AG10803 (cell line): ENCODE data around the gene UBE2L6.

Experiments
- DNase-seq: peaks from one replicate; pipeline ENCODE4 v3.0.0; 2010; ENCODE audit warnings: low read depth
- H3K4me3 ChIP-seq: 2 replicates; pipeline ENCODE4 v1.5.1; 2011; ENCODE audit warnings: mild to moderate bottlenecking, low read length, control low read depth
- TF ChIP-seq, protein P1 (sequence below): conservative IDR thresholded peaks from 2 replicates; pipeline ENCODE4 v1.5.1; 2011; ENCODE audit warnings: mild to moderate bottlenecking, low read length, control low read depth, inconsistent platforms

UBE2L6 gene

GRCh38 chr11:57604296-57605027 is 37.0 kb upstream of the UBE2L6 start:
- no peak for DNase-seq
- no peak overlapping the region for H3K4me3 ChIP-seq

GRCh38 chr11:57601297-57601696 is 33.8 kb upstream of the UBE2L6 start:
- TF ChIP-seq, protein P1, sequence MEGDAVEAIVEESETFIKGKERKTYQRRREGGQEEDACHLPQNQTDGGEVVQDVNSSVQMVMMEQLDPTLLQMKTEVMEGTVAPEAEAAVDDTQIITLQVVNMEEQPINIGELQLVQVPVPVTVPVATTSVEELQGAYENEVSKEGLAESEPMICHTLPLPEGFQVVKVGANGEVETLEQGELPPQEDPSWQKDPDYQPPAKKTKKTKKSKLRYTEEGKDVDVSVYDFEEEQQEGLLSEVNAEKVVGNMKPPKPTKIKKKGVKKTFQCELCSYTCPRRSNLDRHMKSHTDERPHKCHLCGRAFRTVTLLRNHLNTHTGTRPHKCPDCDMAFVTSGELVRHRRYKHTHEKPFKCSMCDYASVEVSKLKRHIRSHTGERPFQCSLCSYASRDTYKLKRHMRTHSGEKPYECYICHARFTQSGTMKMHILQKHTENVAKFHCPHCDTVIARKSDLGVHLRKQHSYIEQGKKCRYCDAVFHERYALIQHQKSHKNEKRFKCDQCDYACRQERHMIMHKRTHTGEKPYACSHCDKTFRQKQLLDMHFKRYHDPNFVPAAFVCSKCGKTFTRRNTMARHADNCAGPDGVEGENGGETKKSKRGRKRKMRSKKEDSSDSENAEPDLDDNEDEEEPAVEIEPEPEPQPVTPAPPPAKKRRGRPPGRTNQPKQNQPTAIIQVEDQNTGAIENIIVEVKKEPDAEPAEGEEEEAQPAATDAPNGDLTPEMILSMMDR, result no peak
- no peak overlapping the region for H3K4me3 ChIP-seq
- peak; percentile 5 for DNase-seq

More at GRCh38 chr11:57604296-57605027, 37.0 kb upstream of the UBE2L6 start:
- TF ChIP-seq, protein P1, result no peak

DNA sequence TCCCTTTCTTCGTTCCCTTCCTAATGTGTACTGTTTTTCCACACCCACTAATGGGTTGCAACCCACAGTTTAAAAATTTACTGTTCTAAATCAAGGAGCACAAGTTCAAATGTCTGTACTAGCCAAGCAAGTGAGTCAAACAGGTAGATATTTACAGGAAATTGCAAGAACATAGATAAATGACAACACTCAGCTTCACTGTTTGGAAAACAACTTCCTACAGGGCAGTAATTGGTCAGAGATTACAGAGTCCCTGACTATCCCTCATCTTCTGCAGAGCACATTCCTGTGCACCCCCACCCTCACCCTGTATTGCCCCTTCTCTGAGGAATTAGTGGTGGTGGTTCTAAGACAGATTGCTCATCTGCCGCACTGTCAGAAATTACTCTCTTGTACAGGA is 31.9 kb upstream of the UBE2L6 start:
- TF ChIP-seq, protein P1, result no peak
- no peak for DNase-seq
- H3K4me3 ChIP-seq, result peak overlapping the region; percentile 68

DNA sequence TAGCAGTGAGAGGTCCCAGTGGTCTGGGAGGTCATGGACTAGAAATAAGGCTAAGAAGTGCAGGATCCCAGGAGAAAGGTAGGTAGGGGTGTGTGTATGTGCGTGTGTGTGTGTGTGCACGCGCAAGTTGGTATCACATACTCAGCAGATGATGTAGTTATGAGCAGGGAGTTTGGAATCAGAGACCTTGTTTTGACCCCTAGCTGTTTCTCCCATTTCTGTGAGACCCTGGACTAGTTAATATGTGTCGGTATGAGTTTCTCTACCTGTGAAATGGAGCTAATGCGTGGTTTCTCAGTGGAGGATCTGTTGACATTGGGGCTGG is 31.3 kb upstream of the UBE2L6 start:
- H3K4me3 ChIP-seq, result peak overlapping the region; percentile 68
- peak; percentile 62 for DNase-seq
- TF ChIP-seq, protein P1, result no peak

DNA sequence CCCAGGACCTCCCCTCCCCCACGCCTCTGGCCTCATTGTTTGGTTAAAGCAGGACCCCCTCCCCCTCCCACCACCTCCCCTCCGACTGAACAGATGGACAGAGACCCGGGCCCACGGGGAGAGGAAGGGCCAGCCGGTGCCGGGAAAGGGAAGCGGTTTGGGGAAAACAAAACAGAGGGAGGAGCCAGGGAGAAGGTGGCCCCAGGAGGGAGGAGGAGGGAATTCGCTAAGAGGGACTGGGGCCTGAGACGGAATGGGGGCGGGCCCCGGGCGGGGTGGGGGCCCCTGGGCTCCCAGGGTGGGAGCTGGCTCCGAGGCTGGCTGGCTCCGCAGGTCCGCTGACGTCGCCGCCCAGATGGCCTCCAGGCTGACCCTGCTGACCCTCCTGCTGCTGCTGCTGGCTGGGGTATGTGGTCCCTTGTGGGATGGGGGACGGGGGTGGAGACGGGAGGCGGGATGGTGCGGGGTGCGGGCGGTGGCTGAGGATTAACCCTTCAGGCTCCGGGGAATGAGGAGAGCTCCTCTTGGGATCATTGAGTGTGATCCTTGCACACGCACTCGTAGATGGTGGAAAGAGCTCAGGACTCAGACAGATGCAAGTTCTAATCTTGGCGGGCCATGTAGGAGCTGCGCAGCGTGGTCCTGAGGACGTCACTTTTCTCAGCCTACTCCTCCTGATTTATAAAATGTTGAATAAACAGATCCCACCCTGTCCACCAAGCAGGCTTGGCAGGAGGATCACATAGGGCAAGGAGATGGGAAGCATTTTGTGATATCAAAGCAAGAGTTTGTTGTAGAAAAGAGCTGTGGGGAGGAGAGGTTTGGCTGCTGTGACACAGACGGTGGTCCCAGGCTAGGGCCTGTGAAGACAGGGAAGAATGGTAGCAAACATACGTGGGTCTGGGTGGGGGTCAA is 30.7 kb upstream of the UBE2L6 start:
- peak overlapping the region; percentile 68 for H3K4me3 ChIP-seq
- peak; percentile 54 for DNase-seq
- TF ChIP-seq, protein P1, result no peak

DNA sequence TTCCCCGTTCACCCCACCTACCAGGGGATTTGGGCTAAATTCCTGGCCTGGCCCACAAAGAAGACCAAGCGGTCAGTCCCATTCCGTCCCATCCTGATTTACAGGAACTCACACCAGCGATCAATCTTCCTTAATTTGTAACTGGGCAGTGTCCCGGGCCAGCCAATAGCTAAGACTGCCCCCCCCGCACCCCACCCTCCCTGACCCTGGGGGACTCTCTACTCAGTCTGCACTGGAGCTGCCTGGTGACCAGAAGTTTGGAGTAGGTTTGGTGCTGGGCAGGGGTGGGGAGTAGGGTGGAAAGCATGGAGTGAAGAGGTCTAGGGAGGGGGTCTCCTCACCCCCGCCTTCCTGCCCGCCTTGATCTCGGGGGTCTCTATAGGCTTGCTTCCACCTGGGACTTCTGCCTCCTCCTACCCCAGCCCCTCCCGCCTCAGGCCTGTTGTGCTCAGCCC is 30.0 kb upstream of the UBE2L6 start, which contains the start of gene SERPING1:
SERPING1 (plus strand) TSS at position 225 of the 455 bp plus-strand sequence. CDS start 586 bp downstream, outside the sequence.
- TF ChIP-seq, protein P1, result no peak
- peak within 1 kb of the TSS; percentile 68 for H3K4me3 ChIP-seq

More for the DNA sequence above, 30.0 kb upstream of the UBE2L6 start, which contains the start of gene SERPING1:
- peak; percentile 15 for DNase-seq
